ENCODE data around the gene AMOTL2.

Gene AMOTL2

GRCh38 chr3:134352031-134352671 lies 22.1 kb downstream of the AMOTL2 start:
- DNase-seq (ENCODE audit: low spot score), result no peak

- no peak for DNase-seq (ENCODE audit: low spot score)
Observed at GRCh38 chr3:134351427-134351826, 22.8 kb downstream of the AMOTL2 start.

GRCh38 chr3:134350861-134351311 lies 23.4 kb downstream of the AMOTL2 start:
- no peak for DNase-seq (ENCODE audit: low spot score)

DNA sequence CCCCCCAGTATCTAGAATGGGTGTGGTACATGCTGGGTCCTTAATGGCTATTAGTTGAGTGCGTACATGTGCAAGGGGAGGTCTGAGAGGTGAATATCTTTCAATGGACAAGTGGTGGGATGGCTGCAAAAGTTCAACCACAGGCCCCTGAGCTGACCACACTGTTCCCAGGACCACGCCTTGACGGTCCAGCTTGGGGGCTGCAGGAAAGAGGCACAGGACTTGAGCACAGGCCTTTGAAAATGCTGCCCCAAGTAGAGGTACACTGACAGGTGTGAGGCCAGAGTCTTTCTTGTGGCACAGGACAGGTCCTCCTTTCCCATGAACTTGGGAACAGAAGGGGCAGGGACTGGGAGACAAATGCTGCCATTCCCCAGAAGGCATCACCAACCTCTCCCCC lies 24.0 kb downstream of the AMOTL2 start:
- no peak for DNase-seq (ENCODE audit: low spot score)

DNA sequence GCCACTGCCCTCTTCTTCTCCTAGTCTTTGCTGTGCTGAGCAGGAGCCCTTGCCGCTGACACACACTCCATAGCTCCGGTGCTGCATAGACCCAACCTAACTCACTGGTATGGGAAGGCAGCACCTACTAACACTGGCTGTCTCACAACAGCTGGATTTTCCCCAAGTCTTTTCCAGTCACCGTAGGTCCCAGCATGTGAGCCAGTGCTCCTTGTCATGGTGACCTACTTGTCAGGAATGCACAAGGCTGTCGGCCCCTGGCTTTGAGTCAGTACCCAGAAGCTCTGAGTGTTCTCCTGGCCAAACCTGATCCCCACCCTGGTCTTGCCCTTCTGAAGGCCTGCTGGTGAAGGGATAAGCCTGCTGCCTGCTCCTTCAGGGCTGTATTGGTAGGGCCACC lies 25.7 kb downstream of the AMOTL2 start:
- DNase-seq (ENCODE audit: low spot score), result no peak

- no peak for DNase-seq (ENCODE audit: low spot score)
Observed at GRCh38 chr3:134347551-134347950, 26.7 kb downstream of the AMOTL2 start.

DNA sequence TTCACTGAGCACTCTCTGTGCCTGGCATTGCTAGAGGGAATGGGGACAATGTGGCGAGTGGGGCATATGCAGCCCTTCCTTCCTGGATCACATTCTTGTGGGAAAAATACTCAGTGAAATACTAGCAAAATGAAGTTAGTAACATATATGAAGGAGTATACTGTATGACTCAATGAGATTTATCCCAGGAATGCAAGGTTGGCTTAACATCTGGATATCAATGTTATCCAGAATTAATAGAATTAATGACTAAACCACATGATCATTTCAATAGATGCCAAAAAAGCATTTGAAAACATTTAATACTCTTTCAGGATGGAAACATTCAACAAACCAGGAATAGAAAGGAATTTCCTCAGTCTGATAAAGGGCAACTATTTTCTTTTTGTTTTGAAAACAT lies 27.5 kb downstream of the AMOTL2 start:
- DNase-seq (ENCODE audit: low spot score), result no peak

DNA sequence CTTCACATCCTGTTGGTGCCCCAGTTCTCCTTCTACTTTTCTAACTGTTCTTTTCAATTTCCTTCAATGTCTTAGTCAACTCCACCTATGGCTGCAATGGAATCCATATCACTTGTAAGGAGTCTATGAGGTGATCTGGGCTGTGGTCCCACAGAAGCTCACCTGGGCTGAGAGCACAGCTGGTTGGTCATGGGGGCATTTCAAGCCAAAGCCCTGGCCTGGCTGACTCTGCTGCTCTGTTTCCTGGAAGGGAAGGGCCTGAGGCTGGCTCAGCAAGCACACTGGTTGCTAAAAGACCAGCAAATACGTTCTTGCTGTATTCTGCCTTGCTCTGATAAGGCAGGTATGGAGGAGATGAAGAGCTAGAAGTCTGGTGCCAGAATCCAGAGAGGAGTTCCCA lies 29.0 kb downstream of the AMOTL2 start:
- no peak for DNase-seq (ENCODE audit: low spot score)

DNA sequence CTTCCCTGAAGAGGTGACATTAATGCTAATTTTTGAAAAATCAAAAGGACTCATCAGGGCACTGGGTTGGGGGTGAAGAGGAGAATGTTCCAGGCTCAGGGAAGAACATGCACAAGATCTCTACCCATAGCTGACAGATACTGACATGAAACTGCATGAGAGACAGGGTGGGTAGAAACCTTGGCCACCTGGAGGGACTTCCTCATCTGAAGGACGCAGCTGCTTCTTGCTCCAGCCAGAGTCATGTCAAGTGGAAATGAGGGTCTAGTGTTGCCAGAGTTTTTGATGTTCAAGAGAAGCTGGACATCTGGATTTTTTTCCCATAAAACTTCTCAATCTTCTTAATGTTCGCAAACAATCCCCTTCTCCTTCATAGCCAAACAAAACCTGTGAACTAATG lies 29.7 kb downstream of the AMOTL2 start:
- no peak for DNase-seq (ENCODE audit: low spot score)

- no peak for DNase-seq (ENCODE audit: low spot score)
Observed at GRCh38 chr3:134342259-134342658, 32.0 kb downstream of the AMOTL2 start.

DNA sequence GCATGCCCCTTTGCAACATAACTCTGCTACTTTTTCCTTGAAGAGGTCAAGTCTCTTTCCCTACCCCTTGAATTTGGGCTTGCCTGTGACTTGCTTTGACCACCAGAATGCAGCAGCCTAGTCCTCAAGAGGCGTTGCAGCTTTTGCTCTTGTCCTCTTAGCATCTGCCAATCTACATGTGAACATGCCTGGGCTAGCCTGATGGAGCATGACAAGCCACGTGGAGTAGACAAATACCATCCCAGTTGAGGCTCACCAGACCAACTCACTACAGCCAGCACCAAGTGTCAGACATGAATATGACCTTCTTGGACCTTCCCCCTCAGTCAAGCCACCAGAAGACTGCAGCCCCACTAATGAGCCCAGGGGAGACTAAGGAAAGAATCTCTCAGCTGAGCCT lies 32.9 kb downstream of the AMOTL2 start:
- no peak for DNase-seq (ENCODE audit: low spot score)

GRCh38 chr3:134340982-134341365 lies 33.3 kb downstream of the AMOTL2 start:
- no peak for DNase-seq (ENCODE audit: low spot score)

- no peak for DNase-seq (ENCODE audit: low spot score)
Observed at GRCh38 chr3:134340362-134340981, 33.8 kb downstream of the AMOTL2 start.

GRCh38 chr3:134339913-134340312 lies 34.3 kb downstream of the AMOTL2 start:
- DNase-seq (ENCODE audit: low spot score), result no peak

- DNase-seq (ENCODE audit: low spot score), result no peak
Observed at GRCh38 chr3:134339331-134339730, 34.9 kb downstream of the AMOTL2 start.

DNA sequence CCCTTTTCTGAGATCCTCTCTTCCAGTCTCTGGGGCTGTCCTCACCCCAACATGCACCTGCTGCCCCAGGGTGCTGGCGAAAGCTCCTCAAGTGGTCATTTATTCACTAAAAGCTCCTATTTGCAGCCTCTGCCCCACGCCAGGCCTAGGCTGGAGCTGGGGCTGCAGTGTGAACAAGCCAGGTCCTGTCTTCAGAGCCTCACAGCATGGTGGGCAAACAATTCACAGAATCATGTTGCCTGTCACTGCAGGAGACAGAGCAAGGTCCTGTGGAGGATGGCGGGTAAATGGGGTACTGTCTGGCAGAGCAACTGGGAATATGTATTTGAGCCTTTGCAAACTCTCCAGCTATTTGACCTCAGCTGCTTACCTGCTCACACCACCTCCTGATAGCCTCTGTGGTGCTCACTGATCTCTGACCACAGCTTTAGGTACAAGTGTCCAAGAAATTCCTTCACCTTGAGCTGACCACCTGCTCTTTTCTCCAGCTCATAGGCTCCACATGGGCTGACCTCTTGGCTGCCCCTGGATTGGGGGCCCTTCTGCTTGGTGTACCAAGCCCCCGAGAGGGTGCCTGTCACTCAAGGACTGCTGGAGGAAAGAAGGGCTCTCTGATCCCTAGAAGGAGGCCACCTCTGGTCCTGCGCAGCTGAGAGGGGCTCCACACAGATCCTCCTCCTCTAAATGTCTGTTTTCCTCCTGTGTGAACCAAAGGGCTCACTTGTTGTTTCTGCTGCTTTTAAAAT lies 35.6 kb downstream of the AMOTL2 start:
- DNase-seq (ENCODE audit: low spot score), result no peak

- no peak for DNase-seq (ENCODE audit: low spot score)
Observed at GRCh38 chr3:134338201-134338512, 36.1 kb downstream of the AMOTL2 start.

GRCh38 chr3:134337511-134338200 lies 36.6 kb downstream of the AMOTL2 start:
- no peak for DNase-seq (ENCODE audit: low spot score)

DNA sequence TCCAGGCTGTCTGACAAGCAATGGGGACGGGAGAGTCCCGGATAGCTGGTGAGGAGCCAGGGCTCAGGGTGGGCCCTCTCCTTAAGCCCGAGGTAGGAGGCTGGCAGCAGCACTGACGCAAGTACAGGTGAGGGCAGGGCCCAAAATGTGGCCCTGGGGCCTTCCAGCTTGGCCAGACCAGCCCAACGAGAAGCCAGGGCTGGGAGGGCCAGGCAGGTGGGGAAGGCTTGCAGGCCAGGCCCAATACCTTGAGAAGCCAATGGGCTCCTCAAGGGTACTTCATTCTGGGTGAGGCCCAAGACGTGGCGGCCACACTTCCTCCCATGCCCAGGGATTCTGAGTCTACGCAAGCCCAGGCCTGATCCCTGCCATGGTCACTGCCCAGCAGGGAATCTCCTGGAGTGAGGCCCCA lies 37.2 kb downstream of the AMOTL2 start:
- no peak for DNase-seq (ENCODE audit: low spot score)

- DNase-seq (ENCODE audit: low spot score), result no peak
Observed at GRCh38 chr3:134336587-134336986, 37.7 kb downstream of the AMOTL2 start.

- no peak for DNase-seq (ENCODE audit: low spot score)
Observed at GRCh38 chr3:134334901-134335280, 39.4 kb downstream of the AMOTL2 start.

GRCh38 chr3:134334231-134334900 lies 39.9 kb downstream of the AMOTL2 start:
- no peak for DNase-seq (ENCODE audit: low spot score)
